Fibroblast of skin of scalp (primary cell): ENCODE results near the gene PJVK.

Experiments
- DNase-seq: peaks from one replicate; pipeline ENCODE4 v3.0.0-alpha.2; 2013

PJVK gene

DNA sequence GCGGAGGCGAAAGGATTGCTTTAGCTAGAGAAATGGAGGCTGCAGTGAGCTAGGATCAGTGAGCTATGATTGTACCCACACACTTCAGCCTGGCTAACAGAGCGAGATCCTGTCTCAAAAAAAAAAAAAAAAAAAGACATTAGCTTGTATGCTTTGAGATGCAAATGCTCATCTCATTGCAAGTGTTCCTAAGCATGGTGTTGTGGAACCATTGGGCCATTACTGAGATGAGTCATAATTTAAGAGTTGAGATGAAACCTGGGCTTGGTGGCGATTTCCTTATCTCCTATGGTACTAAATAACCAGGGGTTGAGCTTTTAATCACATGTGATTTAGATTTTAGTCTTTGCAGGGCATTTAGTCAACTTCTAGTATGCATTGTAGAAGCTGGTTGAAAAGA lies 31.3 kb downstream of the PJVK start:
- no peak for DNase-seq

DNA sequence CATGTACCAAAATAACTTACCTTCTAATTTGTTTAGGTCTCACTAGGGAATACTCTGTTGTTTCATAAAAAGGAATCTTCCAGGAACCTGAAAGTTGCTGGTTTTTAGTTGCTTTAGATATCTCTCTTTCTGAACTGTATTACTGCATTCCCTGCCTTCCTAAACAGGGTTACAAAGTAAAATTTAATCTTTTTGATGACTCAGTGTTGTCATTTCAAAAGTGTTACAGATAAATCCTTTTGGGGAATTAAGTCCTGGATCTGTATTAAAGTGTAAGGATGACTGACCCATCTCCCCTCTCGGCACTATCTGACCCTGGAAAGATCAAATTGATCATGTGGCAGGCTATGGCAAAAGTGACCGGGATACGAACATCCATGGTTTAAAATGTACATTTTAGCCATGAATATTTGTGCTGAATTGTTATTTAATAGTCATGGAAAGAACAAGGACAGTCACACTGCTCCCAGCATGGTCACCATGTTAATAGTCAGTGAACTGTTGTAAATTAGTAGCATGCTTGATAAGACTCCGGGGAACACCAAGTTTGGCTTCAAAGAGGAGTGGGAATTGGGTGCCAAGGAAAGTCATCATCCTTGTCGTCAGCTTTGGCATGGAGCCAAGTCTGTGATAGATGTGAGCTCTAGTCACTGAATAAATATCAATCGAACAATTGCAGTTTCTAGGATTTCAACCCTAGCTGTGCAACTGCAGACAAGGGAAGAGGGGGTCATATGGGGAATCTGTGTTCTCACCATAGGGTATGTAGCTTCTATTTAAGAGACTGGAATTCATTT lies 33.3 kb downstream of the PJVK start:
- DNase-seq: peak; percentile 27

DNA sequence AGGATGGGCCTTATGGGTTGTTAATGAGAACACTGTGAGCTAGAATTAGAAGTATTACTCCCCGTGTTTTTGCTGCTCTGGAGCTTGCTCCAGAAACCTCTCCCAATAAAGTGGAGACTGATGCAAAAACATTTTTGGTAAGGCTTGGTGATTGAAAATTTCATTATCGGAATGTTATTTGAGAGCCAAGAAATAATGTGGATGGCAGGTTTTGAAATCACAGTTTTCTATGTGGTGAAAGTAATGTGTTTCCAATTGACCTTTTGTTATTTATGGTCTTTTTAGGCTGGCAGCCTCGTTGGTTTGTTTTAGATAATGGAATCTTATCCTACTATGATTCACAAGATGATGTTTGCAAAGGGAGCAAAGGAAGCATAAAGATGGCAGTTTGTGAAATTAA lies 34.2 kb downstream of the PJVK start:
- no peak for DNase-seq

DNA sequence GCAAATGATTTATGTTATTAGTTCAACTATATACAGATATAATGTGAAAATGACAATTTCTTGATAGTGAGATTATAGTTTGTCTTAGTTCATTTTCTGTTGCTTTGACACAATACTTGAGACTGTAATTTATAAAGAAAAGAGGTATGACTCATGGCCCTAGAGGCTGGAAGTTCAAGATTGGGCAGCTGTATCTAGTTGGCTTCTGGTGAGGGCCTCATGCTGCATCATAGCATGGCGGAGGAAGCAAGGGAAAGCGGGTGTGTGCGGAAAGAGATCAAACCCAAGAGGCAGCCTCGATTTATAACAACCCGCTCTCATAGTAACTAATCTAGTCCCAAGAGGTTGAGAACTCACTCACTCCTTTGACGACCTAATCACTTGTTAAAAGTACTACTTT lies 40.4 kb downstream of the PJVK start:
- no peak for DNase-seq

DNA sequence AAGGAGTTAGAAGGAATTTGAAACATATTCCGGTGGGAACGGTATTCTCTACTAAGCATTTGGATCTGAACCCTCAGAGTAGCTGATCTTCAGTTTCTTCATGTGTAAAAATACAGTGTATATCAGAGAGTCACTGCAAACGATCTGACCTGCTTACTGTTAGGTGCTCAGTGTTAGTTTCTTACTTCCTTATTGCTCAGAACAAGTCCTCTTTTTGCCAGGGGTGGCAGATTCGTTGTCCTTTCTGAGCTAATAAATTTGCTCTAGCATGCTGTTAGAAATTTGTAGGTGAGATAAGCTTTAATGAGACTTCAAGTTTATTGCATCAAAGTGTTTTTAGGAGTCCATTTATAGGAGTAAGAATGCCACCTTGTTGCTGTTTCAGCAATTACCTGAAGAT lies 44.9 kb downstream of the PJVK start:
- no peak for DNase-seq

DNA sequence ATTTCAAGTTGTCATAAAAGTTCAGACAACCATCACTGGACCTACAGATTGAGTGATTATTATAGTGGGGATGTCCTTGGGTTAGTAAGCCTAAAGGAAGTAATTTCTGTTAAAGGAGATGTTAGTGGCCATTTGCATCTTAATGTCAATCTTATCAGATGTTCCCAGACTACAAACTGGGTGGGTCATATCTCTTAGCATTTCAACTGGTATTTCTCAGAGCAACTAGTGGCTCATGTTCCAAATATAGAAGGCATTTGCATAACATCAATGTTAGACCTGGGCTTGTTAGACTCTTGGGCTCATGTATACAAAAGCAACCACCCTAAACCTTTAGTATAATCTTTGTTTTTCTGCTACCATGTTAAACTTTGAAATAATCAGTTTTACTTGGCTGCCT lies 47.0 kb downstream of the PJVK start:
- DNase-seq: no peak

DNA sequence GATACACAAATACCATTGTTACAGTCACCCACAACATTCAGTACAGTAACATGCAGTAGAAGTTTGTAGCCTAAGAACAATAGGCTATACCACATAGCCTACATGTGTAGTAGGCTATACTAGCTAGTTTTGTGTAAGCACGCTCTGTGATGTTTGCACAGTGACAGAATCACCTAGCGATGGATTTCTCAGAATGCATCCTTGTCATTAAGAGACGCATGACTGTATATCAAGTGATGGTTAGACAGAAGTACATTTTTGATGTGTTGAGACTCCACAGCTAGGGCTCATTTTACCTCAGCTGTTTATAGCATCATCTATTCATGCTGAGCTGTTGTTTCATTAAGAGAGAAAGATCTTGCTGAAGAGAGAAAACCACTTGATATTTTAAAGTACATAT lies 48.5 kb downstream of the PJVK start:
- no peak for DNase-seq

DNA sequence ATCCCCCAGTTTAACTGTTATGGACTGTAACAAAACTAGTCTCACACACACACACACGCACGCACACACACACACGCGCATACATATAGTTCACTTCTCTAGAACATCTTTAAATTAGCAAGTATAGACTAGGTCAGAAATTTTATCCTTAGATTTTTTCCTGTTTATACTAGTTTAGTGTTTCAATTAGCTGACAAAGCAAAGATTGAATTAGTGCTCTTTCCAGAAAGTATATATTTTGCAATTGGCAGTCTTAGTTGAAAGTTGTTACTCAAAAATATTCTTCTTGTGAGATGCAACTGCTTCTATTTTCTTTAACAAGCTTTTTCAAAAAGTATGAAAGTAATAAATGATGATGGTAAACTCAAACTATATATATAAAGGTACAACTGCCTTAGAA lies 51.6 kb downstream of the PJVK start:
- no peak for DNase-seq

DNA sequence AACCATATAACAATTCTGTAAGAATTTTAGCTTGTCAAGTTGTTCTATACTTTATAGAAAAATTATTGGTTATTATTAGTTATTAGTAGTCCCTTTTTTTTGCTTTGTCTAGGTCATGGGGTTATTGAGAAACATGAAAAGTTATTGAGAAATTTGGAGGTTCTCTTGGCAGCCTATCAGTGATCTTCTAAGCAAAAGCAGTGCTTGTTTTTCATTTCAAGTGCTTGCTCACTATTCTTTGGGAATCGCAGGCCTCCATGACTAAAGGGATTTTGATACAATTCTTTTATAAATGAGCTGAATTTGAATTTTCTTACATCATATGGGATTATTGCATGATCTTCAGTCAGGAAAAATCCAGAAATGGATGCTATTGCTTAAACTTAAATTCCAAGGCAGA lies 54.9 kb downstream of the PJVK start:
- no peak for DNase-seq

DNA sequence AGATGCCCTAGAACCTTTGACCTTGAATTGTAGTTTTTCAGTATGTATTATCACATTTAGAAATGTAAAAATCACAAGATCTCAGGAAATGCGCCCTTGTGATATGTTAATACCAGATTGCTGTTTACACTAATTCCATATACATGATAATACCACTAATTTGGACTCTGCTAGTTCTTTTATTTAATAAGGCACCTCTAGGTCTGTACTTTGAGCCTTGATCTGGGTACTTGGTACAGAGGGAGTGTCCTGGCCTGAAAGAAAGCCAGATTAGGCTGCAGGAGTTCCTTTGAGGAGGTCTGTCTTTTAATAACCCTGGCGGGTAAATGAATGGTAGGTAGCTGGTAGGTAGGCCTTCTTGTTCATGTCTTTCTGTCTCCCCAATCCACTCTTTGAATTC lies 55.3 kb downstream of the PJVK start:
- DNase-seq: no peak

DNA sequence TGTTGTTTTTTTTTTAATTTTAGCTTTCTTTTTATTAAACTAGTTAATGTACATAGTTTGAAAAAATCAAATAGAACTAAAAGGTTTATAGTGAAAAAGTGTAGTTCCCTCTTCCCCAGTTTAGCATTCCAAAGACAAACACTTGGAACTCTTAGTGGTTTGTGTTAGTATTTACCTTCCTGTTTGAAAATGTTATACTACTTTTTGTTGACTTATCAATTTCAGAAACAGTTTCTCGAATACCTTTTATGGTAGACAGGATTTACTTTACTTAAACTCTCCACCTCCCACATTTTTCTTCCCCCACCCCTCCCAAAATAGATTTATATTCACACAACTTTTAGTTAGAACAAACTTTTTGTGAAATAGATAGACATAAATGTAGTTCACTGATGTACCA lies 55.8 kb downstream of the PJVK start:
- no peak for DNase-seq

DNA sequence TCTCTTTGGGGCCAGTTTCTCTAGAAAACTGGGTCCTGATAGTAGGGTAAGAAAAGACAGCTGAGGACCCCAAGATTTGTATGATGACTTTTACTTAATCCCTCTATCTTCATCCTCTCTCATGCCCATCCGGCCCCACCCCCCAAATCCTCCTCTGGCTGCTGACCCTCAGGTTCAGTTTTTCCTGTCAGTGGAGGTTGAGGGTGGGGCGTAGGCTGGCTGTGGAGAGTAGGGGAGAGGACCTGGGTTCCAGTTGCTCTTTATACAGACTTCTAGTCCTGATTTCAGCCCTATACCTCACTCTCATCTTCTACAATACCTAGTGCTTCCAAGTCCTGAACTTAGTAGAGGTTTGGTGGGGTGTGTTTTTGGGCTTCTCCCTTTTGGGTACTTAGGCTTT lies 57.5 kb downstream of the PJVK start:
- DNase-seq: no peak

DNA sequence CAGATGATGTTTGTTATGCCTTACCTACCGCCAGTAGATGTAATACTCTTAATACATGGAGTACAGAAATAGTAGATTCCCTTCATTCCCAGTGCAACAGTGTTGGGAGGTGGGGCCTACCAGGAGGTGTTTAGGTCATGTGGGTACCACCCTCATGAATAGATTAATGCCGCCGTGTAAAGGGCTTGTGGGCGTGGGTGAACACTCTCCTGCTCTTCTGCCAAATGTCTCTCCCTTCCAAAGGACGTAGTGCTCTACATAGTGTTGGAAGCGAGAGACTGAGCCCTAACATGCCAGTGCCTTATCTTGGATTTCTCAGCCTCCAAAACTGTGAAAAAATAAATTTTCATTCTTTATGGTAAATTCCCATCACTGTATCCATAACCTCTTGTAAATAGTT lies 59.2 kb downstream of the PJVK start:
- no peak for DNase-seq
